Prostate gland (tissue), 2 donors: ENCODE results near the gene TMOD3.

Source experiments
- CTCF ChIP-seq, 4 experiments: fragments of 200-600 bp in 2 of 4; fragments of 450-650 bp in 2 of 4; sonication (generic) in 2 of 4; IDR thresholded peaks; 1 replicate in 3 of 4; 2 replicates in 1 of 4; pipeline ENCODE4 v1.5.1; 2016 to 2019; ENCODE audit warnings: antibody characterized with exemption in 4 of 4, mild to moderate bottlenecking in 2 of 4, moderate library complexity in 2 of 4
- POLR2A ChIP-seq: fragments of 450-650 bp; IDR thresholded peaks from one replicate; pipeline ENCODE4 v1.6.1; 2016; ENCODE audit warnings: antibody characterized with exemption, mild to moderate bottlenecking
- POLR2AphosphoS5 ChIP-seq: sonication (generic); formaldehyde crosslinking; IDR thresholded peaks from one replicate; pipeline ENCODE4 v1.6.1; 2017; ENCODE audit warnings: antibody characterized with exemption

GRCh38 chr15:51802593-51802992 lies 26.9 kb upstream of the TMOD3 start:
- TF ChIP-seq CTCF (IDR thresholded peaks at IDR 0.05) (no peak), POLR2A (no peak), POLR2AphosphoS5 (no peak)
